Activated CD4-positive, alpha-beta T cell treated with anti-CD3 and anti-CD28 coated beads for 36 hours (primary cell): Measurements from ENCODE around the gene CPO. TPM values are rescaled to one million over a fixed set of nuclear protein-coding genes. Genes with fewer than 3 reads are reported as not detected.

Experiments
- total RNA-seq, 2 experiments: library from RNA; stranded (reverse); gene quantifications; one replicate each; pipeline ENCODE4 v1.2.3, GENCODE V29; 2021

CPO gene
- total RNA-seq, 2 experiments from 2014 or later = not detected

Other genes starting within 250 kb of the CPO start
- gene DYTN, start 221.1 kb upstream of the CPO start, total RNA-seq = not detected
- 1 to 10 TPM in 1 of 2 experiments, under 1 TPM in 1; 0.83 to 1.3 TPM for gene MDH1B, start 174.2 kb upstream of the CPO start, total RNA-seq
- gene FASTKD2, start 173.9 kb upstream of the CPO start, total RNA-seq = 10 to 100 TPM; 33.9 to 37.0 TPM
- gene KLF7, start 226.4 kb downstream of the CPO start, total RNA-seq = 10 to 100 TPM; 21.9 to 32.7 TPM